Activated CD4-positive, alpha-beta memory T cell treated with anti-CD3 and anti-CD28 coated beads for 36 hours (primary cell): ENCODE data around the gene BEX3. TPM values are rescaled to one million over a fixed set of nuclear protein-coding genes. Genes with fewer than 3 reads are reported as not detected.
"Not testable (repeated sequence)": the region's sequence is repeated elsewhere in the genome, so short reads cannot be mapped to it uniquely, and the experiment has no call there.

ENCODE experiments used
- CTCF ChIA-PET: fragments of 350-600 bp; sonication (Branson Sonifier 250); formaldehyde crosslinking; loops from one replicate; lab custom pipeline; 2021; ENCODE audit warnings: antibody characterized with exemption, inconsistent platforms; lab: Charles Lee
- POLR2A ChIA-PET: fragments of 350-600 bp; sonication (Branson Sonifier 250); formaldehyde crosslinking; loops from one replicate; lab custom pipeline; 2021; ENCODE audit warnings: antibody characterized with exemption; lab: Charles Lee
- DNase-seq: peaks from one replicate; pipeline ENCODE4 v3.0.0-alpha.2; 2020
- H3K27ac Mint-ChIP-seq: one replicate; pipeline ENCODE4 v1.8.0; 2021; ENCODE audit warnings: mixed read lengths
- H3K27me3 Mint-ChIP-seq: one replicate; pipeline ENCODE4 v1.8.0; 2021; ENCODE audit warnings: mixed read lengths
- H3K36me3 Mint-ChIP-seq: one replicate; pipeline ENCODE4 v1.8.0; 2021; ENCODE audit warnings: mixed read lengths
- H3K4me1 Mint-ChIP-seq: one replicate; pipeline ENCODE4 v1.8.0; 2021; ENCODE audit warnings: low read depth, mixed read lengths
- H3K4me3 Mint-ChIP-seq: one replicate; pipeline ENCODE4 v1.8.0; 2021; ENCODE audit warnings: mild to moderate bottlenecking, mixed read lengths
- H3K9me3 Mint-ChIP-seq: one replicate; pipeline ENCODE4 v1.8.0; 2021; ENCODE audit warnings: mixed read lengths
- intact Hi-C: fragments of 100-400 bp; cut with micrococcal nuclease; formaldehyde crosslinking; loops from one replicate; pipeline ENCODE4 v1.15.1; 2023
- total RNA-seq, 2 experiments: library from RNA; stranded (reverse); gene quantifications; one replicate each; pipeline ENCODE4 v1.2.3, GENCODE V29; 2021

BEX3 gene
- total RNA-seq, 2 experiments from 2014 or later, result 24.5 to 26.6 TPM

- Mint-ChIP-seq H3K4me1 (no peaks in the 10 kb centered on the region), H3K9me3 (no peaks in the 10 kb centered on the region), H3K4me3 (no peak overlapping the region), H3K36me3 (no peaks in the 10 kb centered on the region), H3K27ac (no peak overlapping the region), H3K27me3 (peaks cover 6% of the 10 kb centered on the region)
- POLR2A ChIA-PET, result no interaction called here
- intact Hi-C loops, result no loop called here
- no peak for DNase-seq
- CTCF ChIA-PET, result no interaction called here
Measured at GRCh38 chrX:103386332-103386731, 10.0 kb downstream of the BEX3 start.

- DNase-seq, result no peak
- Mint-ChIP-seq H3K27ac (no peak overlapping the region), H3K4me1 (peaks cover 2% of the 10 kb centered on the region), H3K4me3 (no peak overlapping the region), H3K9me3 (no peaks in the 10 kb centered on the region), H3K36me3 (no peaks in the 10 kb centered on the region), H3K27me3 (peaks cover 6% of the 10 kb centered on the region)
- CTCF ChIA-PET, result no interaction called here
- POLR2A ChIA-PET, result no interaction called here
- intact Hi-C loops, result no loop called here
Measured at GRCh38 chrX:103393487-103393886, 17.1 kb downstream of the BEX3 start.

- ChIA-PET POLR2A (no interaction called here), CTCF (no interaction called here)
- no peaks in the 10 kb centered on the region for H3K9me3 Mint-ChIP-seq
- DNase-seq, result no peak
- intact Hi-C loops, result no loop called here
- no peaks in the 10 kb centered on the region for H3K27me3 Mint-ChIP-seq
- no peak overlapping the region for H3K27ac Mint-ChIP-seq
- no peaks in the 10 kb centered on the region for H3K36me3 Mint-ChIP-seq
- no peak overlapping the region for H3K4me3 Mint-ChIP-seq
- peaks cover 2% of the 10 kb centered on the region for H3K4me1 Mint-ChIP-seq
Measured at GRCh38 chrX:103396186-103396585, 19.8 kb downstream of the BEX3 start.

GRCh38 chrX:103396660-103397059, 20.3 kb downstream of the BEX3 start:
- Mint-ChIP-seq H3K27ac (no peak overlapping the region), H3K36me3 (no peaks in the 10 kb centered on the region), H3K4me1 (peaks cover 2% of the 10 kb centered on the region), H3K27me3 (no peaks in the 10 kb centered on the region), H3K9me3 (no peaks in the 10 kb centered on the region), H3K4me3 (no peak overlapping the region)
- DNase-seq, result no peak
- CTCF ChIA-PET, result interaction anchor here (1.9 kb wide), 1 partner anchor 67 kb away, joined by 6 read pairs; no protein-coding TSS in a partner anchor
- POLR2A ChIA-PET, result no interaction called here
- intact Hi-C loops, result no loop called here

GRCh38 chrX:103397707-103398106, 21.4 kb downstream of the BEX3 start:
- POLR2A ChIA-PET, result no interaction called here
- intact Hi-C loops, result no loop called here
- Mint-ChIP-seq H3K9me3 (no peaks in the 10 kb centered on the region), H3K27ac (no peak overlapping the region), H3K27me3 (no peaks in the 10 kb centered on the region), H3K4me3 (no peak overlapping the region), H3K4me1 (peaks cover 2% of the 10 kb centered on the region), H3K36me3 (no peaks in the 10 kb centered on the region)
- DNase-seq, result no peak
- CTCF ChIA-PET, result interaction anchor here (1.9 kb wide), 1 partner anchor 66 kb away, joined by 6 read pairs; no protein-coding TSS in a partner anchor

GRCh38 chrX:103398421-103398864, 22.1 kb downstream of the BEX3 start:
- CTCF ChIA-PET, result interaction anchor here (1.9 kb wide), 1 partner anchor 65 kb away, joined by 6 read pairs; no protein-coding TSS in a partner anchor
- DNase-seq, result no peak
- H3K9me3 Mint-ChIP-seq, result no peaks in the 10 kb centered on the region

GRCh38 chrX:103399744-103400143, 23.4 kb downstream of the BEX3 start:
- Mint-ChIP-seq H3K9me3 (no peaks in the 10 kb centered on the region), H3K36me3 (no peaks in the 10 kb centered on the region), H3K4me3 (no peak overlapping the region), H3K4me1 (peaks cover 6% of the 10 kb centered on the region), H3K27me3 (no peaks in the 10 kb centered on the region), H3K27ac (no peak overlapping the region)
- POLR2A ChIA-PET, result no interaction called here
- intact Hi-C loops, result no loop called here
- CTCF ChIA-PET, result no interaction called here
- no peak for DNase-seq

More at GRCh38 chrX:103398421-103398864, 22.1 kb downstream of the BEX3 start:
- Mint-ChIP-seq H3K27ac (no peak overlapping the region), H3K36me3 (no peaks in the 10 kb centered on the region), H3K4me1 (peaks cover 2% of the 10 kb centered on the region), H3K27me3 (no peaks in the 10 kb centered on the region), H3K4me3 (no peak overlapping the region)
- POLR2A ChIA-PET, result interaction anchor here (0.7 kb wide), 1 partner anchor 67 kb away, joined by 5 read pairs; no protein-coding TSS in a partner anchor
- intact Hi-C loops, result no loop called here

GRCh38 chrX:103400931-103401330, 24.6 kb downstream of the BEX3 start:
- Mint-ChIP-seq H3K4me1 (peaks cover 9% of the 10 kb centered on the region), H3K27ac (no peak overlapping the region), H3K4me3 (no peak overlapping the region), H3K27me3 (no peaks in the 10 kb centered on the region), H3K9me3 (no peaks in the 10 kb centered on the region), H3K36me3 (no peaks in the 10 kb centered on the region)
- ChIA-PET CTCF (no interaction called here), POLR2A (no interaction called here)
- intact Hi-C loops, result no loop called here
- DNase-seq, result no peak

GRCh38 chrX:103404231-103405008, 28.1 kb downstream of the BEX3 start:
- POLR2A ChIA-PET, result no interaction called here
- H3K4me3 Mint-ChIP-seq, result peak overlapping the region; percentile 80

GRCh38 chrX:103405009-103405333, 28.6 kb downstream of the BEX3 start:
- ChIA-PET POLR2A (no interaction called here), CTCF (no interaction called here)
- Mint-ChIP-seq H3K4me1 (peaks cover 7% of the 10 kb centered on the region), H3K27ac (no peak overlapping the region), H3K9me3 (no peaks in the 10 kb centered on the region), H3K4me3 (peak overlapping the region; percentile 80), H3K36me3 (peaks cover 3% of the 10 kb centered on the region), H3K27me3 (no peaks in the 10 kb centered on the region)
- intact Hi-C loops, result no loop called here
- DNase-seq, result no peak

More at GRCh38 chrX:103404231-103405008, 28.1 kb downstream of the BEX3 start:
- CTCF ChIA-PET, result no interaction called here
- H3K4me1 Mint-ChIP-seq, result peaks cover 7% of the 10 kb centered on the region
- H3K27me3 Mint-ChIP-seq, result no peaks in the 10 kb centered on the region
- DNase-seq, result peak; percentile 75
- no peaks in the 10 kb centered on the region for H3K9me3 Mint-ChIP-seq
- intact Hi-C loops, result no loop called here
- H3K36me3 Mint-ChIP-seq, result peaks cover under 1% of the 10 kb centered on the region
- H3K27ac Mint-ChIP-seq, result no peak overlapping the region

- no peak for DNase-seq
- Mint-ChIP-seq H3K27ac (no peak overlapping the region), H3K27me3 (no peaks in the 10 kb centered on the region), H3K4me3 (no peak overlapping the region), H3K9me3 (no peaks in the 10 kb centered on the region), H3K4me1 (peaks cover 7% of the 10 kb centered on the region), H3K36me3 (peaks cover 5% of the 10 kb centered on the region)
- intact Hi-C loops, result no loop called here
- CTCF ChIA-PET, result no interaction called here
- POLR2A ChIA-PET, result no interaction called here
Measured at GRCh38 chrX:103406256-103406655, 29.9 kb downstream of the BEX3 start.

- Mint-ChIP-seq H3K27me3 (no peaks in the 10 kb centered on the region), H3K4me1 (peaks cover 7% of the 10 kb centered on the region), H3K36me3 (peaks cover 5% of the 10 kb centered on the region), H3K4me3 (no peak overlapping the region), H3K27ac (no peak overlapping the region), H3K9me3 (no peaks in the 10 kb centered on the region)
- POLR2A ChIA-PET, result no interaction called here
- intact Hi-C loops, result no loop called here
- DNase-seq, result no peak
- CTCF ChIA-PET, result no interaction called here
Measured at GRCh38 chrX:103407776-103408175, 31.4 kb downstream of the BEX3 start.

GRCh38 chrX:103411721-103412120, 35.4 kb downstream of the BEX3 start:
- H3K27ac Mint-ChIP-seq, H3K9me3 Mint-ChIP-seq, H3K36me3 Mint-ChIP-seq, POLR2A ChIA-PET, intact Hi-C loops, H3K4me3 Mint-ChIP-seq, H3K4me1 Mint-ChIP-seq, DNase-seq, H3K27me3 Mint-ChIP-seq, CTCF ChIA-PET: not testable (repeated sequence)
